GM20431 (cell line): ENCODE measurements around the gene PPP4R2.

Experiments
- in situ Hi-C: fragments of 300-500 bp; cut with MseI, MboI; formaldehyde crosslinking; loops from one replicate; pipeline ENCODE4 v1.15.0; 2020; ENCODE audit warnings: low sequenced_read_pairs; ENCODE audit not compliant: unreplicated experiment

The PPP4R2 gene, protein sequence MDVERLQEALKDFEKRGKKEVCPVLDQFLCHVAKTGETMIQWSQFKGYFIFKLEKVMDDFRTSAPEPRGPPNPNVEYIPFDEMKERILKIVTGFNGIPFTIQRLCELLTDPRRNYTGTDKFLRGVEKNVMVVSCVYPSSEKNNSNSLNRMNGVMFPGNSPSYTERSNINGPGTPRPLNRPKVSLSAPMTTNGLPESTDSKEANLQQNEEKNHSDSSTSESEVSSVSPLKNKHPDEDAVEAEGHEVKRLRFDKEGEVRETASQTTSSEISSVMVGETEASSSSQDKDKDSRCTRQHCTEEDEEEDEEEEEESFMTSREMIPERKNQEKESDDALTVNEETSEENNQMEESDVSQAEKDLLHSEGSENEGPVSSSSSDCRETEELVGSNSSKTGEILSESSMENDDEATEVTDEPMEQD

DNA sequence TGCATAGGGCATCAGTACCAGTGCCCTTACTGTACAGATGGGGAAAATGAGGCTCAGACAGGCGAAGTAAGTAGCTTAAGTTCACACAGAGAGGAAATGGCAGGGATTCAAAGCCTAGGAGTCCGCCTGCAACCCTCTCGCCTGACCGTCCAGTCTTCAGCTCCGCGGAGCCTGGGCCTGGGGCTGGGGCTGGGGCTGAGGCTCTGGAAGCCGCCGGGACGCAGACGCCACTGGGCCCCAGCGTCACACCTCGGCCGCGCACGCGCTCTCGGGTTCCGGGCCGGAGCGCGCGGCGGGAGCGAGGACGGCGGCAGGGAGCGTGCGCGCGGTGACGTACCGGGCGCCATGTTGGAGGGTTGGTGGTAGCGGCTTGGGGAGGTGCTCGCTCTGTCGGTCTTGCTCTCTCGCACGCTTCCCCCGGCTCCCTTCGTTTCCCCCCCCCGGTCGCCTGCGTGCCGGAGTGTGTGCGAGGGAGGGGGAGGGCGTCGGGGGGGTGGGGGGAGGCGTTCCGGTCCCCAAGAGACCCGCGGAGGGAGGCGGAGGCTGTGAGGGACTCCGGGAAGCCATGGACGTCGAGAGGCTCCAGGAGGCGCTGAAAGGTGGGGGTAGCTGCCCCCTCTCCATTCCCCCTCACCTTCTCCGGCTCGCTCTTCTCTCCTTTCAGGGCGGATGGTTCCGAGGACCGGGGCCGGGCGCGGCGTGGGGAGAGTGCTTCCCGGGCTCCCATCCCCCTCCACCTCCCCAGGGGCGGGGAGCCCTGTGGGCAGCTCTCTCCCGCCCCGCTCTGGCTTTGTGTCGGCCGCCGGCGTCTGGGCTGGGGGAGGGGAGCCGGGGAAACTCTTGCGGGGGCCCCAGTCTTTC, at the start of gene PPP4R2:
PPP4R2 (plus strand) TSS at position 339 of the 861 bp plus-strand sequence; CDS start at position 566, 227 bp downstream.
- in situ Hi-C loops: no loop called here

DNA sequence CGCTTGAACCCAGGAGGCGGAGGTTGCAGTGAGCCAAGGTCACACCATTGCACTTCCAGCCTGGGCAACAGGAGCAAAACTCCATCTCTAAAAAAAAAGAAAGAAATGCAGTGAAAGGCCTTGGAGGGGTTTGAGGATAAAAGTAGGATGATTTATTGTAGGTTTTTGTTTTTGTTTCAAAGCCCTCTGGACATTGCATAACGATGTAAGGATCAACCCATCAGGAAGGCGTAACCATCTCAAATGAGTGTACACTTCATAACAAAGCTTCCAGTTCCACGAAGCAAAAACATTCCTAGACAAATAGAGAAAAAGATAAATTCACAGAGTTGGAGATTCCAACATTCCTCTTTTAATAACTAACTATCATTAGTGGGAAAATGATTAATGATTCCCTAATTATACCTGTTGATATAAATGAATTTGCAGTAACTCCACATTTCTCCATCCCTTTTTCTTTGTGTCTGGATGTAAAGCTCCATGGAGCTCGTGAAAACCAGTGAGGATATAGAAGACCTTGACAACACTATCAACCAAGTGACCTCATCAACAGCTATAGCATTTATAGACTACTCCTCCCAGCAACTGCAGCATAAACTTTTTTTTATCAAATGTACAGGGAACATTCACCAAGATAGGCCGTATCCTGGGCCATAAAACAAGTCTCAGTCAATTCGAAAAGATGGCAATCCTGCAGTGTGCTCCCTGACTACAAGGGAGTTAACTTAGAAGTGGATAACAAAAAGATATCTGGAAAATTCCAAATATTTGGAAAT, 48.7 kb upstream of the PPP4R2 start:
- in situ Hi-C loops: loop anchor here (10.0 kb wide), 1 partner anchor 107 kb away; no protein-coding TSS in a partner anchor

DNA sequence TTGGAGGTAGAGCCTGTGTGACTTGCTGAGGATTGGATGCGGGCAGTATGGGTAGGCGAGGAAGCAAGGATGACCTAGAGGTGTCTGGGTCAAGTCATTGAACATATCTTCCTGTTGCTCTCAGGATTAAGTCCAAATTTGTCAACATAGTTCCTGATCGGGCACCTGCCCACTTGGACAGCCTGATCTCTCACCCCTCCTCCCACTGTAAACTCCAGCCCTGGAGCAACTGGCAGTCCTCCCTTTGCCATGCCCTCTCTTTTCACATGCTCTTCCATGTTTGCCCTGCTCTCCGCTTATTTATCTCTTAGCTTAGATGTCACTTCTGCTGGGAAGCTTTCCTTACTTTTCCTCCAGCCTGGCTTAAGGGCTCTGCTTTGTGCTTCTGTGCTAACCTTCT, 47.6 kb upstream of the PPP4R2 start:
- in situ Hi-C loops: loop anchor here (10.0 kb wide), 1 partner anchor 106 kb away; no protein-coding TSS in a partner anchor

DNA sequence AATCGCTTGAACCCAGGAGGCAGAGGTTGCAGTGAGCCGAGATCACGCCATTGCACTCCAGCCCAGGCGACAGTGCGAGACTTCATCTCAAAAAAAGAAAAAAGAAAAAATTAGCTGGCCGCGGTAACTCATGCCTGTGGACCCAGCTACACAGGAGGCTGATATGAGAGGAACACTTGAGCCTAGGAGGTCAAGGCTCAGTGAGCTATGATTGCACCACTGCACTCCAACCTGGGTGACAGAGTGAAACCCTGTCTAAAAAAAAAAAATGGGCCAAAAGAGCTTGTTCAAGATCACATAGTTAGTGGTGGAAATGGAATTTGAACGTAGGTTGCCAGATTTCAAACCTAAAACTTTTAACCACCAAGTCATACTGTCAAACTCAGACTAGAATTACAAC, 46.2 kb upstream of the PPP4R2 start:
- in situ Hi-C loops: no loop called here

DNA sequence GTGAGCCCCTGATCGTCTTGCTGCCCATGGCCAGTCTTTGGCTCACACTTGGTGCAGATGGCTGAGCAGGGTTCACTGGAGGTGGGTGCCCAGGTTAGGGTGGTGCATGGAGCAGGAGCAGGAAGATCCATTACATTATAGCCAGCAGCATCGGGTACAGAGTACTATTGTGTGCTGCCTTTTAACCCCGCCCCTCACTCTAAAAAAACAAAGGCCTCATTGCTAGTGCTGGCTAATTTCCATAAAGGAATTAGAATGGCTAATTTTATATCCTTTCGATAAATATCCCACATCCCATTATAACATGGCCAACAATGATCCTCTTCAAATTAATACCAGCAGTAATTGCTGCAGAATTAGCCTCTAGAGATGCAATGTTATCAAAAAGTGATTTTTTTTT, 45.8 kb upstream of the PPP4R2 start:
- in situ Hi-C loops: no loop called here

DNA sequence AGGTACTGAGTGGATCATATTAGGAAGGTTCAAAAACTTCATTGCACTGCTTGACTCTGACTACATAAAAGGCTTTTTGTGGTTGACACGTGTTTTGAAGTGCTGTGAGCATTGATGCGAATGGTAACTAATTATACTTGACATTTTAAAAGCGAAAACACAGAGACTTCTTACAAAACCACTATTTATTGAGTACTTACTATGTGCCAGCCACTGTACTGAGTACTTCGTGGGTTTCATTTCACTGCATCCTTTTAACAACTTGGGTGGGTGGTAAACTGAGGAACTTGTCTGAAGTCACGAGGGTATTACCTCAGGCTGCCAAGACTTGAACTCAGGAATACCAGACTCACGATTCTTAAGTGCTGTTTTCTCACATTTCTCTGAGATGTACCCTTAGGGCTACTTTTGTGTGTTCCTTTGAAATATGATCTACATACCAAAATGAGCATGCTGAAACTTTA, 45.3 kb upstream of the PPP4R2 start:
- in situ Hi-C loops: no loop called here

DNA sequence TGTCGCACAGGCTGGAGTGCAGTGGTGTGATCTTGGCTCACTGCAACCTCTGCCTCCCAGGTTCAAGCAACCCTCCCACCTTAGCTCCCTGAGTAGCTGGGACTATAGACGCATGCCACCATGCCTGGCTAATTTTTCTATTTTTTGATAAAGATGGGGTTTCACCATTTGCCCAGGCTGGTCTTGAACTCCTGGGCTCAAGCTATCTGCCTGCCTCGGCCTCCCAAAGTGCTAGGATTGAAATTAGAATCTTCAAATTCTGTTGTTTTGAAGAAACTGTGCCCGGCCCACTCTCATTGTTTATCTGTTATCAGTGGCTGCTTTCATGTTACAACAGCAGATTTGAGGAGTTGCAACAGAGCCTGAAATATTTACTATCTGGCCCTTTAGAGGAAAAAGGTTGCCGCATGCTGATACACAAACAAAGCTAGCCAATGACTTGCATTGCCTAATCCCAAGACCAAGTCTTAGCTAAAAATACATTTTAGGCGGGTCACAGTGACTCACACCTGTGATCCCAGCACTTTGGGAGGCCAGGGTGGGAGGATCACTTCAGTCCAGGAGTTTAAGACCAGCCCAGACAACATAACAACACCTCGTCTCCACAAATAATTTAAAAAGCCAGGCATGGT, 43.2 kb upstream of the PPP4R2 start:
- in situ Hi-C loops: no loop called here

DNA sequence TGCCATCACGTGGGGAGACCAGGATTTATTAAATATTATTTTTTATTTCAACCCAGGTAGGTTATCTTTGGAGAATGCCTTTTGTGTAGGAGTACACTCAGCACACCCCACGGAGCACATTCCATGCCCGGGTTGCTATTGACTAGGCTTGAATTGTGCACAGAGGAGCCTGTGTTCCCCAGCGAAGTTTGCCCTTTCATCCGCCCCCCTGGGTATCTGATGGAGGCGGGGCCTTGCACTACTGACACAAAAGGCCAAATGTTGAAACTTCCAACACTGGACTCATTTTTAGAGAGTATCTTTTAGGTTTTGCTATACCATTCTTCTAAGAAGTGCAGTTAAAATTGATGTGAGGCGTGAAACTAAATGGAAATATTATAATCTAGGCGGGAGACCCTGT, 39.3 kb upstream of the PPP4R2 start:
- in situ Hi-C loops: no loop called here

DNA sequence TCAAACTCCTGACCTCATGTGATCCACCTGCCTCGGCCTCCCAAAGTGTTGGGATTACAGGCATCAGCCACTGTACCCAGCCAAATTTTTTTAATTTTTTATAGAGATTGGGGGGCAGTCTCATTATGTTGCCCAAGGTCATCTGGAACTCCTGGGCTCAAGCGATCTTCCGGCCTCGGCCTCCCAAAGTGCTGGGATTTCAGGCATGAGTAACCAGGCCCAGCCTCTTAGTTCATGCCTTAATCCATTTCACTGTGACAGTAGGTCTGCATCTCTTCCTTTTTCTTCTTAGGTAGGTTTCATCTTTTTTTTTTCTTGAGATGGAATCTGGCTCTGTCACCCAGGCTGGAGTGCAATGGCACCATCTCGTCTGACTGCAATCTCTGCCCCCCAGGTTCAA, 37.3 kb upstream of the PPP4R2 start:
- in situ Hi-C loops: no loop called here

DNA sequence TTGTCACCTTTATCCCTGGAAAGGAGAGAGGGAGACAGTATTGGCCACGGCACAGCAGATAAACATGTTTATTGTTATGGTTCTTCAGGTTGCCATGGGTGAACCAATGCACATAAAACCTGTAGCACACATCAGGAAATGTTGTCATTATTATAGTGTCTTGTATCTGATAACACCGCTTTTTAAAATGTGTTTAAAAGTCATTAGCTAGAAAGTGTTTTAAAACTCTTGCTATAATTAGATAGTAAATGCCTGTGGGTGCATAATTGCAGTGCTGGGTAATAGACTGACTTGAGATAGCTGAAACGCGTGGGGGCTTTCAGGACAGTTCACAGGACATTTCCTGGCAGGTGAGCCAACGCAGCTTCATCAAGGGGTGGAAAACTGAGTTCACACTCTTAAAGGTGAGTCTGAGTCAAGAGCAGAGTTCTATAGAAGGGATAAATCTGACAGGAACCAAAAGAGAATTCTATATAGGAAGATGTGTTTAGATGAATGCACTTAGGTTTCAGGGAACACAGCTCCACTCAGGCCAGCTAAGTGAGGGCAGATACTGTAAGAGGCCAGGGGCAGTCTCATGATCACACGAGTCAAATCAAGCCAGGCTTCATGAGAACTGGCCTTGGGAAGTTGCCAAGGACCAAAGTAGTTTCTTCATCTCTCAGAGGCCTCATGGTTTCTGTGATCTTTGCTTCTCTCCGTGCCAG, 35.6 kb upstream of the PPP4R2 start:
- in situ Hi-C loops: no loop called here

DNA sequence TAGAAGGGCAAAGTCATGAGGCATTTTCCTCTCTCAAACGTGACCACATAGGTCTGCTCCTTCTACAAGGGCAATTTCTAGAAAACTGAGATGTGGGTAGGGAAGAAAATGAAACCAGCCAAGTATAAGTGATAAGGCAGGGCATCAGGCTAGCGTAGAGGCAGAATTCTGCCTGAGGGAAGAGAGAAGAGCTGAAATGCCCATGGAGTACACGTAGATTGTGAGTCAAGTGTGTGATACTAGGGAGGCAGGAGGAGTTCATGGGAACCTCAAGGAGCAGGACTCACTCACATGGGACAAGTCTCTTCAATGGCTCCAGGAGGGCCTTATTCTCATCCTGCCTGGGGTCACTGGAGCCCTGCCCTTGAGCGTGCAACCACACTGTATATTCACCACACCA, 34.9 kb upstream of the PPP4R2 start:
- in situ Hi-C loops: no loop called here

DNA sequence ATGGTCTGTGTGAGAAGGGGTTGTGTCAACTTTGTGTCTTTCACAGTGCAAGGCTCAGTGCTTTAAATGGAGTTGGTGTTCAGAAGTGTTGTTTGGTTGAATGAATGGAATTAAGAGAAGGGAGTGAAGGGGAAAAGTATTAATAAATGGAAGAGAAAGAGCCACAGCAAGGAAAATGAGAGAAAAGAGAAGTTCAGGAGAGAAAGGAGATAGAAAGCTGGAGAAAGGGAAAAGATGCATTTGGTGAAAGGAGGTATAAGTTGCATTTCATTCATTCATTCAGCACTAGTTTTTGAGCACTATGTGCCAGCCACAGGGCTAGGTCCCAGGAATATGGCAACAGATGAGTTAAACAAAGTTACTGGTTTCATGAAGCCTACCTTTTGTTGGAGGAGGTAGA, 34.3 kb upstream of the PPP4R2 start:
- in situ Hi-C loops: no loop called here

DNA sequence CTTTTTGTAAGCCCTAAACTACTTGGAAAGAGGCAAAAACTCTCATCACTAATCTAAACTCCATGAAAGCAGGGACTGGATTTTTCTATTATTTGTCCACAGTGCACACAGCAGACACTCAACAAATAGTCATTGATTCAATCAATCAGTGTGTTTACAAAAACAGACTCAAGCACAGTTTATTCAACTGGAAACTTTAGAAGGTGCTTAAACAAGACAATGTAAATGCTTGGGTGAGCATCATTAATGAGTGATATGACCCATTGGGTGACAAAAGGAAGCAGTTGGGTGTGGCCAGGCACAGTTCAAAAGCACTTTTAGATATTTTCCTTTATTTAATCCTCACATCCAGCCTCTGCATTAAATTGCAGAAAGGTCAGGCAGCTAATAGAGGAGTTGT, 32.0 kb upstream of the PPP4R2 start:
- in situ Hi-C loops: no loop called here

DNA sequence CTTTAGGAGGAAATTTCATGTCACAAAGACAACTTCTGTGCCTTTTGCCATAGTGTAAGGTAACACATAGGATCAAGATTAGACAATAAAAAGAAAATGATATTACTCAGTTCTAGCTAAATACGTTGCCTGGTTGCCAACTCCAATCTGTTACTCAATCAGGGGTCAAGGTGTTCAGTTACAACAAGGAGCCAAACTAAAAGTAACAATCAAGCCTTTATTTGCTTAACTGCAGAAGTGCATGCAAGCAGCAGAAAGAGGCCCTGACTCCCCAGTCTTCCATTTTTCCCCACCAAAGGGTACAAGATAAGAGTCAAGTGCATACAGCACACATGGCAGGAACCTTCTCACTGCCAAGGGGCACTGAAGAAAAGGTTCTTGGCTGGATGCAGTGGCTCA, 28.3 kb upstream of the PPP4R2 start:
- in situ Hi-C loops: no loop called here

DNA sequence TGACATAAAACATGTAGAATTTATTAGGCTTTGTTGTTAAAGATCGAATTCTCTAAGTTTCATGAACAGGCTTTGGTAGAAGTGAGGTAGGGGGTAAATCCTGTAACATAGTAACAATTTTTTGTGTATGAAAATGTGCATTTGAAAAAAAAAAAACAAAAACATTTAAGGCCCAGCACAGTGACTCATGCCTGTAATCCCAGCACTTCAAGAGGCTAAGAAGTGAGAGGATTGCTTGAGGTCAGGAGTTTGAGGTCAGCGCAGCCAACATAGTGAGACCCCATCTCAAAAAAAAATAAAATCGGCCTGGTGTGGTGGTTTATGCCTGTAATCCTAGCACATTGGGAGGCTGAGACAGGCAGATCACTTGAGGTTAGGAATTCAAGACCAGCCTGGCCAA, 26.8 kb upstream of the PPP4R2 start:
- in situ Hi-C loops: no loop called here

DNA sequence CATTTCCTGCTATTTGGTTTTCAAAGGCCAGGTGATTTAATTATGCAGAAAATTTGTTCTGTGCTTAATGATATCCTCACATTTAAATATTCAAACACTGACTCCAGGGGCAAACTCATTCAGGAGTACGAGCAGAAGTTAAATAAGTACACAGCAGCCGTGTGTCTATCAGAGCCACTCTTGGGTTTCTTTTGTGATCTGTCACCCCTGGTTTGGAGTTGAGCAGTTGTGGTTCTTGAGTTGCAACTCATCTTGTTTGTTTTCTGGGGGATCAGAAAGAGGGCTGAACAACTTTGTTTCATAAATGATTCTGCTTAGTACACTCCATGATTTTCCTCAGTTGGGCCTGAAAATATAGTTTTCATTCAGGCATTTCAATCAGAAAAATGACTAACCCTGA, 25.7 kb upstream of the PPP4R2 start:
- in situ Hi-C loops: no loop called here

DNA sequence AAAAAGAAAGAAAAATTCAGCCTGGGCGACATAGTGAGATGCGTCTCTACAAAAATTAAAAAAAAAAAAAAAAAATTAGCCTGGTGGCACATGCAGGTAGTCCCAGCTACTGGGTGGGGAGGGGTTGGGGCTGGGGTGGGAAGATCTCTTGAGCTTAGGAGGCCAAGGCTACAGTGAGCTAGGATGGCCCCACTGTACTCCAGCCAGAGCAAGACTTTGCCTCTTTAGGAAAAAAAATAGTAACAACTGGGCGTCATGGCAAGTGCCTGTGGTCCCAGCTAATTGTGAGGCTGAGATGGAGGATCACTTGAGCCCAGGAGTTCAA, 23.9 kb upstream of the PPP4R2 start:
- in situ Hi-C loops: no loop called here

DNA sequence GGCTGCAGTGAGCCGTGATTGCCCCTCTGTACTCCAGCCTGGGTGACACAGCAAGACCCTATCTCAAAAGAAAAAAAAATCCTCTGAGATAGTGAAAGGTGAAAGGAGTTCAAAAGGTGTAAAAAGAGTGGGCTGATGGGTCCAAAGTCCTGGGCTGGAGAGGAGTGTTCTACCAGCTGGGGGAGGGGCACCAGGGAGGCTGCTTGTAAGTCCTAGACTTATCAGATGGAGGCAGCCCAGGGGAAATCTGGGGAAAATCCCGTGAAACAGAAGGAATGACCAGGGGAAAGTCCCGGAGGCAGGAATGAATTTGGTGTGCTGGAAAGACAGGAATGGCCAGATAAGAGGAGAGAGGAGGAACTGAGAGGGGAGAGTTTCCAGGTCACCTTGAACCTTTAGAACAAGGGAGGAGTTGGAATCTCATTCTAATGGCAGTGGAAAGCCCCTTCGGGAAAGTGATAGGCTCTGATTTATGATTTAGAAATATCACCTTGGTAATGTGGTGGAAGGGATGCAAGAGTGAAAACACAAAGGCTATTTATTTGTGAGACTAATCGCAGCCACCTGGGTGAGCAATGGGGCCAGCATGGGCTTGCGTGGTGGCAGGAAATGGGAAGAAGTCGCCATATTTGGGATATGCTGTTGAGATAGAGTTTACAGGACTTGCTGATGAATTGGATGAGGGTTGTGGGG, 23.4 kb upstream of the PPP4R2 start:
- in situ Hi-C loops: no loop called here

DNA sequence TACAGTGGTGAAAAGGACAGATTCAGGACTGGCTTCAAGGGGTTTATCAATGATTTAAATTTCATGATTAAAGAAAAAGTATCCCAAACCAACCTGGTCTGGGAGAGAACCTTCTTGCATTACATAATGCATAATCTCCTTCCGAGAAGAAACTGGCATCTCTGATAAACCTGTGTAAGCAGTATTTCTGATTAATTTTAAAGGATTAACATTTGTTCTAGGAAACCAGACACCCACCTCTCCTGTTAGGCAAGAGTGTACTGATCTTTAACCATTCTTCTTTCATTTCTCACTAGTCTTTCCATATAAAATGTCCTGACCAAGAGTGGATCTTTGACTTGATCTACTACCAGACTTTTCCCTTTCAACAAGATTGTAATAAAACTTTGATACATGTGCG, 22.8 kb upstream of the PPP4R2 start:
- in situ Hi-C loops: no loop called here
